H1 (cell line): ENCODE data around the gene ZNF3. TPM values are rescaled to one million over a fixed set of nuclear protein-coding genes. Genes with fewer than 3 reads are reported as not detected.

Experiments
- ATF3 ChIP-seq: IDR thresholded peaks from 2 replicates; pipeline ENCODE4 v1.6.1; 2011; ENCODE audit warnings: low read depth, mild to moderate bottlenecking, low read length; ENCODE audit not compliant: insufficient read depth
- KDM5A ChIP-seq: fragments of 200-600 bp; IDR thresholded peaks from 2 replicates; pipeline ENCODE4 v1.7.1; 2012; ENCODE audit warnings: mild to moderate bottlenecking, low read length, inconsistent platforms, mixed read lengths
- PHF8 ChIP-seq: fragments of 200-600 bp; sonication (generic); conservative IDR thresholded peaks from 2 replicates; pipeline ENCODE4 v1.7.1; 2012; ENCODE audit warnings: low read depth, mild to moderate bottlenecking, inconsistent platforms, low read length, moderate library complexity
- POLR2AphosphoS5 ChIP-seq: IDR thresholded peaks from 2 replicates; pipeline ENCODE4 v1.6.1; 2011; ENCODE audit warnings: low read depth, low read length
- polyA plus RNA-seq, 7 experiments: library from polyadenylated mRNA; depleted of rRNA in 3 of 7; stranded (reverse) in 5 of 7; unstranded in 2 of 7; fragments of >200 nt in 5 of 7; fragments of 200-250 nt in 2 of 7; gene quantifications; 1 replicate in 5 of 7; 2 replicates in 1 of 7; 4 replicates in 1 of 7; pipeline versions ENCODE4 v1.2.1 to v1.2.3, GENCODE V29; 2011 to 2013; ENCODE audit warnings: missing spikeins in 2 of 7, mixed read lengths in 2 of 7
- total RNA-seq: library from RNA; stranded (reverse); fragmentation: NEBNext Ultra II Directional; extraction: Animal tissue kit (Norgen Biotek cat#: 25700); gene quantifications from 2 replicates; pipeline ENCODE4 v1.2.1, GENCODE V29; 2021

The ZNF3 gene
- total and polyA plus RNA-seq, 2 of the 8 experiments (the other 6 are each of a cell fraction or from before 2014, with no cell fraction given): 26.9 to 49.1 TPM

GRCh38 chr7:100088095-100088620 lies 6.6 kb upstream of the ZNF3 start (continued):
- TF ChIP-seq ATF3: no peak
- no peak for TF ChIP-seq POLR2AphosphoS5
- TF ChIP-seq KDM5A: no peak
- no peak for TF ChIP-seq PHF8
